A549 (cell line): ENCODE results near the gene ARHGAP42.

Source experiments
- RAD21 ChIP-seq, 2 experiments: fragments of >200 bp in 1 of 2; sonication (Bioruptor Twin) in 1 of 2; formaldehyde crosslinking in 1 of 2; IDR thresholded peaks in 1 of 2; conservative IDR thresholded peaks in 1 of 2; 2 replicates in 1 of 2; 3 replicates in 1 of 2; pipeline ENCODE4 v1.6.1; 2012 to 2018; ENCODE audit warnings: inconsistent platforms in 1 of 2
- SMC3 ChIP-seq: fragments of >200 bp; sonication (Bioruptor Twin); formaldehyde crosslinking; IDR thresholded peaks from 3 replicates; pipeline ENCODE4 v1.6.1; 2018; ENCODE audit warnings: inconsistent platforms
- ZFP36 ChIP-seq: fragments of 450-650 bp; IDR thresholded peaks from 2 replicates; pipeline ENCODE4 v1.6.1; 2014; ENCODE audit warnings: borderline replicate concordance; ENCODE audit not compliant: partially characterized antibody
- TF ChIP-seq, protein P1 (sequence below): fragments of >200 bp; sonication (Bioruptor Twin); formaldehyde crosslinking; IDR thresholded peaks from 3 replicates; pipeline ENCODE4 v1.5.1; 2016

GRCh38 chr11:101019870-101020269 lies 332.8 kb downstream of the ARHGAP42 start:
- TF ChIP-seq SMC3 (no peak), ZFP36 (no peak), RAD21 (conservative IDR thresholded peaks at IDR 0.05 in 1 of 2, IDR thresholded peaks at IDR 0.05 in 1 of 2) (no peak)
- TF ChIP-seq, protein P1, sequence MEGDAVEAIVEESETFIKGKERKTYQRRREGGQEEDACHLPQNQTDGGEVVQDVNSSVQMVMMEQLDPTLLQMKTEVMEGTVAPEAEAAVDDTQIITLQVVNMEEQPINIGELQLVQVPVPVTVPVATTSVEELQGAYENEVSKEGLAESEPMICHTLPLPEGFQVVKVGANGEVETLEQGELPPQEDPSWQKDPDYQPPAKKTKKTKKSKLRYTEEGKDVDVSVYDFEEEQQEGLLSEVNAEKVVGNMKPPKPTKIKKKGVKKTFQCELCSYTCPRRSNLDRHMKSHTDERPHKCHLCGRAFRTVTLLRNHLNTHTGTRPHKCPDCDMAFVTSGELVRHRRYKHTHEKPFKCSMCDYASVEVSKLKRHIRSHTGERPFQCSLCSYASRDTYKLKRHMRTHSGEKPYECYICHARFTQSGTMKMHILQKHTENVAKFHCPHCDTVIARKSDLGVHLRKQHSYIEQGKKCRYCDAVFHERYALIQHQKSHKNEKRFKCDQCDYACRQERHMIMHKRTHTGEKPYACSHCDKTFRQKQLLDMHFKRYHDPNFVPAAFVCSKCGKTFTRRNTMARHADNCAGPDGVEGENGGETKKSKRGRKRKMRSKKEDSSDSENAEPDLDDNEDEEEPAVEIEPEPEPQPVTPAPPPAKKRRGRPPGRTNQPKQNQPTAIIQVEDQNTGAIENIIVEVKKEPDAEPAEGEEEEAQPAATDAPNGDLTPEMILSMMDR, result no peak
